GM12875 (cell line): ENCODE data around the gene CABLES1.

ENCODE experiments used
- H3K4me3 ChIP-seq: one replicate; pipeline ENCODE4 v1.5.1; 2011; ENCODE audit warnings: low read depth, low read length, control low read depth
- CTCF ChIP-seq: IDR thresholded peaks from 2 replicates; pipeline ENCODE4 v1.5.1; 2011; ENCODE audit warnings: low read depth, mild to moderate bottlenecking, control low read depth, inconsistent platforms, low read length, moderate library complexity, borderline replicate concordance; ENCODE audit not compliant: insufficient read depth

The CABLES1 gene

GRCh38 chr18:23172591-23173380 is 37.5 kb downstream of the CABLES1 start:
- no peak overlapping the region for H3K4me3 ChIP-seq
- no peak for TF ChIP-seq CTCF

- no peak overlapping the region for H3K4me3 ChIP-seq
- TF ChIP-seq CTCF: no peak
Observed at GRCh38 chr18:23173912-23174311, 38.6 kb downstream of the CABLES1 start.

GRCh38 chr18:23176701-23177432 is 41.6 kb downstream of the CABLES1 start:
- no peak for TF ChIP-seq CTCF
- H3K4me3 ChIP-seq: no peak overlapping the region

- no peak overlapping the region for H3K4me3 ChIP-seq
- TF ChIP-seq CTCF: no peak
Observed at GRCh38 chr18:23177433-23178072, 42.3 kb downstream of the CABLES1 start.

GRCh38 chr18:23178201-23178600 is 42.9 kb downstream of the CABLES1 start:
- H3K4me3 ChIP-seq: no peak overlapping the region
- no peak for TF ChIP-seq CTCF

GRCh38 chr18:23178661-23179081 is 43.4 kb downstream of the CABLES1 start:
- TF ChIP-seq CTCF: no peak

GRCh38 chr18:23179416-23179815 is 44.1 kb downstream of the CABLES1 start:
- TF ChIP-seq CTCF: no peak
- no peak overlapping the region for H3K4me3 ChIP-seq

More at GRCh38 chr18:23178661-23179081, 43.4 kb downstream of the CABLES1 start:
- H3K4me3 ChIP-seq: no peak overlapping the region
